GM18951 (cell line): ENCODE data around the gene NMRAL1.

Source experiments
- POLR2A ChIP-seq: IDR thresholded peaks from 4 replicates; pipeline ENCODE4 v1.6.1; 2011; ENCODE audit warnings: mild to moderate bottlenecking; ENCODE audit not compliant: insufficient read length, insufficient read depth; ENCODE audit errors: extremely low read depth
- in situ Hi-C: fragments of 300-500 bp; cut with MboI; formaldehyde crosslinking; loops from one replicate; pipeline ENCODE4 v1.12.0; 2022; ENCODE audit warnings: low sequenced_read_pairs, mixed read lengths, inconsistent platforms; ENCODE audit not compliant: unreplicated experiment

NMRAL1 gene

GRCh38 chr16:4442371-4442770, 32.1 kb downstream of the NMRAL1 start:
- TF ChIP-seq POLR2A, result no peak
- in situ Hi-C loops, result no loop called here

GRCh38 chr16:4437366-4437765, 37.1 kb downstream of the NMRAL1 start:
- in situ Hi-C loops, result no loop called here
- TF ChIP-seq POLR2A, result no peak

DNA sequence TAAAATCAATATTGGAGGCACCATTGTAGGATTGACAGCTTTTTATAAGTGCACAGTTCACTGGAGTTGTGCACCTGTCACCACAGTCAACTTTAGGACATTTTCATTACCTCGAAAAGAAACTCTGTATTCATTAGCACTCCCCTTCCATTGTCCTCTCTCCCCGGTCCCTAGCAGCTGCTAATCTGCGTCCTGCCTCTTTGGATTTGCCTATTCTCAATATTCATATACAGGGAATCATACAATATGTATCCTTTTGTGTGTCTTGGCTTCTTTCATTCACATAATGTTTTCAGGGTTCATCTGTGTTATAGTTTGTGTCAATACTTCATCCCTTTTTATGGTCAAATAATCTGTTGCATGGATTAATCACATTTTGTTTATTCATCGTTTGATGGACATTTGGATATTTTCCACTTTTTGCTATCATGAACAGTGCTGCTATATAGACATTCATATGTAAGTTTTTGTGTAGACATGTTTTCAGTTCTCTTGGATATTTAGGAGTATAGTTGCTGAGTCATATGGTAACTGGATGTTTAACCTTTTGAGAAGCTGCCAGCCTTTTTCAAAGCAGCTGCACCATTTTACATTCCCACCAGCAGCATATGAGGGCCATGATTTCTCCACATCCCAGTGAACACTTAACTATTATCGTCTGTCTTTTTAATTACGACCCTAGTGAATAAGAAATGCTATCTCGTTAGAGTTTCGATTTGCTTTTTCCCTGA, 38.9 kb downstream of the NMRAL1 start:
- in situ Hi-C loops, result no loop called here
- no peak for TF ChIP-seq POLR2A

GRCh38 chr16:4433914-4434787, 40.3 kb downstream of the NMRAL1 start:
- no peak for TF ChIP-seq POLR2A
- in situ Hi-C loops, result no loop called here

GRCh38 chr16:4433228-4433627, 41.2 kb downstream of the NMRAL1 start:
- TF ChIP-seq POLR2A, result no peak
- in situ Hi-C loops, result no loop called here

- TF ChIP-seq POLR2A, result no peak
- in situ Hi-C loops, result no loop called here
Observed at GRCh38 chr16:4431023-4431422, 43.4 kb downstream of the NMRAL1 start.

DNA sequence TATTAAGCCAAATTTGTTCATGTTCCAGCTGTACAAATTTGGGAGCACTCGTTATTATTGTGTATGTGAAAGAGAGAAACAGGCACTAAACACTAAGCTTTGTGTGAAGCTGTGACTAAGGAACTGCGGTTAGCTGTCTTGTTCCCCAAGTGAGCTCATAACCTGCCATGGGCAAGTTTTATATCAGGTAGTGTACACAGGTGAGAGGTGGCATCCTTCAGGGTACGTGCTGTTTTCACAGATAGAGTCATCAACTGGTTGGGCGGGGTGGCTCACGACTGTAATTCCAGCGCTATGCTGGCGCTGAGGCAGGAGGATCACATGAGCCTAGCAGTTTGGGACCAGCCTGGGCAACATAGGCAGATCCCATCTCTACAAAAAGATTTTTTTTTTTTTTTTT, 45.9 kb downstream of the NMRAL1 start:
- in situ Hi-C loops, result no loop called here
- TF ChIP-seq POLR2A, result no peak

GRCh38 chr16:4426722-4427372, 47.6 kb downstream of the NMRAL1 start:
- in situ Hi-C loops, result no loop called here
- TF ChIP-seq POLR2A, result no peak

DNA sequence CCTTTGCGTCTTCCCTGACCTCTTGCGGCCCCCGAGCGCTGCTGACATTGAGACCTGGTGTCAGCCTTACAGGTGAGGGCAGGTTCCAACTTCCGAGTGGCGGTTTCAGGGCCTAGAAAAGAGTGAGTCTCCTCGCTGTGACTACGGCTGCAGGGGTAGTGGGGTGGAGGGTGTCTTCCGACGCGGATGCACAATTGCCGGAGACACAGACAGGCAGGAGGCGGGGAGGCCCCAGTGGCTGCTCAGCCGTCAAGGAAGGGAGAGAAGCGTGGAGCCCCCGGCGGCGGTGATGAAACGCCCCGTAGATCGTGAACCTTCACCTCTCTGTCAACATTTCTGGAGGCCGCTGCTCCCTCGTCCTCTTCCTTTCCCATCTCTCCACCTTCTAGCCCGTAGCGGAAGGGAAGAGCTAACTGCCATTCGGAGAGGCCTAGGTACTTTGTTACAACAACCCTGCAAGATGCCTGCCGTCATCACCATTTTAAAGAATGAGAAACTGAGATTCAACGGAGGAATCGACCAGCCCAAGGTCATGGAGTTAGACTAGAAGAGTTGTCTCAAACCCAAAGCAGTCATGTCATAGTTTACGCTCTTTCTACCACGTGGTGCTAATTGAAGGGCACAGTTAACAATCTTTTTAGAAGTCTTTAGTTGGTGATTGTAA, 48.3 kb downstream of the NMRAL1 start:
- in situ Hi-C loops, result no loop called here
- no peak for TF ChIP-seq POLR2A

- in situ Hi-C loops, result no loop called here
- peak; percentile 97 for TF ChIP-seq POLR2A
Observed at GRCh38 chr16:4425378-4426020, 48.9 kb downstream of the NMRAL1 start, which contains the start of gene DNAJA3. Gene DNAJA3 (plus strand): TSS chr16:4425868. CDS start chr16:4425882, 14 bp downstream.

- in situ Hi-C loops, result no loop called here
- TF ChIP-seq POLR2A, result no peak
Observed at GRCh38 chr16:4420505-4421105, 53.8 kb downstream of the NMRAL1 start.

DNA sequence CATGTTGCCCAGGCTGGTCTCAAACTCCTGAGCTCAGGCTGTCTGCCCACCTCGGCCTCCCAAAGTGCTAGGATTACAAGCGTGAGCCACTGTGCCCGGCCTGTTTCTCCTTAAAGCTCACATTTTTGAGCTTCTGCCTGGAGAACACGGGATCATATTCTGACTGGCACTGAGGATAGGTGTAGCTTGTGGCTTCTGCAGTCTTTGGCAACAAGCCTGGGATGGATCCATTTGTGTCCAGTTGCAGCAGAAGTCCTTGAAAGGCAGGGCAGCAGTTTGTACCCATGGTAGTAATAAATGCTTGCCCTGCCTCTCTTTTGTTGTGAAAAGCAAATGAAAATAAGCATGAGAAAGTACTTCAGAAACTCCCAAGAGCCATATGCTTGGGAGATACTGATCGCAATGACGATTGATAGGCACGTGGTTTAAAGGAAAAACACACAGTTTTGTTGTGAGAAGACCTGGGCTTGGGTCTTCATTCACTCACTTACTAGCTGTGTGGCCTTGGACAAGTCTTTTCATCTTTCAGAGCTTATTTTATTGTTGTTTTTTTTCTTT, 54.9 kb downstream of the NMRAL1 start:
- TF ChIP-seq POLR2A, result no peak
- in situ Hi-C loops, result no loop called here
